Adrenal gland (tissue), 12 donors: ENCODE results near the gene MIEF1. TPM values are rescaled to one million over a fixed set of nuclear protein-coding genes. Genes with fewer than 3 reads are reported as not detected.

ENCODE experiments used
- DNase-seq, 7 donors: peaks; one replicate each; pipeline ENCODE4 v3.0.0-alpha.2; 2019 to 2020
- H3K27ac ChIP-seq, 5 donors: fragments of 200-600 bp; sonication (generic) in 4 of 5; 1 replicate in 3 of 5; 2 replicates in 2 of 5; pipeline versions ENCODE4 v1.5.1 to v1.8.0; 2016 to 2020; ENCODE audit warnings: mild to moderate bottlenecking in 1 of 5
- H3K27me3 ChIP-seq: fragments of 200-600 bp; 2 replicates; pipeline ENCODE4 v1.8.0; 2021
- H3K36me3 ChIP-seq, 2 donors: fragments of 200-600 bp; replicated peaks in 1 of 2; 1 replicate in 1 of 2; 2 replicates in 1 of 2; pipeline versions ENCODE4 v1.5.1 to v1.8.0; 2018 to 2022
- H3K4me1 ChIP-seq, 2 donors: fragments of 200-600 bp; replicated peaks in 1 of 2; 1 replicate in 1 of 2; 2 replicates in 1 of 2; pipeline versions ENCODE4 v1.5.1 to v1.8.0; 2018 to 2021
- H3K4me3 ChIP-seq, 4 donors: fragments of 200-600 bp; sonication (generic) in 3 of 4; one replicate each; pipeline ENCODE4 v1.5.1; 2016 to 2018
- H3K9me3 ChIP-seq, 3 donors: fragments of 200-600 bp; sonication (generic) in 1 of 3; replicated peaks in 1 of 3; 1 replicate in 2 of 3; 2 replicates in 1 of 3; pipeline versions ENCODE4 v1.5.1 to v1.8.0; 2016 to 2021
- POLR2A ChIP-seq, 2 donors: fragments of 450-650 bp; IDR thresholded peaks; one replicate each; pipeline ENCODE4 v1.6.1; 2017; ENCODE audit warnings: antibody characterized with exemption in 2 of 2, mild to moderate bottlenecking in 2 of 2, moderate library complexity in 1 of 2
- WGBS, 4 donors: extraction: QIAGEN DNeasy Blood & Tissue Kit in 2 of 4; methylation state at CpG; one replicate each; pipeline versions ENCODE4 v1.1.5 to v1.1.7; 2013 to 2017; 5-methylcytosine and 5-hydroxymethylcytosine counted together
- intact Hi-C, 2 donors: fragments of 100-400 bp; cut with DNase I; formaldehyde crosslinking; loops; one replicate each; pipeline versions ENCODE4 v1.14.1 to v1.15.0; 2022 to 2023
- polyA plus RNA-seq, 3 donors: library from polyadenylated mRNA; stranded (reverse); fragments of 200-250 nt in 2 of 3; fragments of 350-450 nt in 1 of 3; fragmentation: Illumina TruSeq in 1 of 3; extraction: RNeasy Lipid Tissue Mini Kit (QIAGEN cat#74804) in 1 of 3; gene quantifications; one replicate each; pipeline ENCODE4 v1.2.3, GENCODE V29; 2013 to 2014
- total RNA-seq, 9 donors: library from RNA; depleted of rRNA in 4 of 9; stranded (reverse); fragments of >200 nt in 4 of 9; fragments of 120-200 nt in 1 of 9; fragmentation: NEBNext Ultra II Directional in 1 of 9; extraction: Animal tissue kit (Norgen Biotek cat#: 25700) in 1 of 9; gene quantifications; one replicate each; pipeline versions ENCODE4 v1.1.0 to v1.2.4, GENCODE V29; 2013 to 2023
- TF ChIP-seq, protein P1 (sequence below), 6 experiments: fragments of 450-650 bp in 4 of 6; fragments of 200-600 bp in 2 of 6; sonication (generic) in 1 of 6; IDR thresholded peaks; 1 replicate in 5 of 6; 2 replicates in 1 of 6; pipeline versions ENCODE4 v1.5.1 to v1.8.0; 2016 to 2021; ENCODE audit warnings: antibody characterized with exemption in 6 of 6, mild to moderate bottlenecking in 2 of 6, moderate library complexity in 1 of 6
- donor health status: healthy with polysubstance abuse.
- donor health status: Bipolar disorder and iron deficiency.
- donor health status: DM: yes; HTN: yes; CAD: no.
- donor health status: DM: no; HTN: no; CAD: no.
- donor health status: DM: no; HTN: no; CAD: no.
- donor health status: DM: yes; HTN: yes; CAD: no.

The MIEF1 gene
- total and polyA plus RNA-seq, 12 donors: 5.1 to 44.2 (median 26.7) TPM

DNA sequence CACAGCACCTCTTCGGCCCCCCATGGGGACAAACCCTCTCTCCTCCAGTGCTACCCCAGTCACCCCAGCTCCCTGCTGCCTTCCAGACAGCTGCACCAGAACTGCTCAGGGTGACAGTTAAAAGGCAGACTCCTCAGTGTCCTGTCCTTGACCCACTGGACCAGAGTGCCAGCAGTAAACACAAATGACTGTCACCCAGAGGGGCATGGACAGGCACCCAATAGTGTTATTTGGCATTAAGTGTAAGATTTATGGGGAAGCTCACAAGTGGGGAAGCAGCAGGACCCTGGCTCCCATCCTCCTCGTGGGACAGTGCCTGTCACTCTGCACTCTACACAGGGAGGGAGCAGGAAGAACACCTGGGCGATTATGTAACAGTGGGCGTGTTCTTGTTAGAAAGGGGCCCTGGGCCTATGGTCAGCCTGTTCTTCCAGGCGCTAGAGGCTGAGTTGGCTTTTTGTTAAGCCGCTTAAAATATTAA, 25.4 kb downstream of the MIEF1 start:
- Histone ChIP-seq H3K27me3 (no peaks in the 10 kb centered on the region), H3K4me1 (peaks cover 45 to 85% of the 10 kb centered on the region in 2 donors), H3K9me3 (no peaks in the 10 kb centered on the region), H3K36me3 (peaks cover 0 to 46% of the 10 kb centered on the region in 2 donors), H3K27ac (peak overlapping the region in 4 of 5 donors; percentile 7 to 60 (median 28)), H3K4me3 (no peak overlapping the region)
- peak in 6 of 7 donors; percentile 44 to 81 (median 64) for DNase-seq
- 27 to 48% (median 41%) methylated on average over 2 to 6 of the region's 6 CpGs for WGBS, 4 donors
- TF ChIP-seq, protein P1, sequence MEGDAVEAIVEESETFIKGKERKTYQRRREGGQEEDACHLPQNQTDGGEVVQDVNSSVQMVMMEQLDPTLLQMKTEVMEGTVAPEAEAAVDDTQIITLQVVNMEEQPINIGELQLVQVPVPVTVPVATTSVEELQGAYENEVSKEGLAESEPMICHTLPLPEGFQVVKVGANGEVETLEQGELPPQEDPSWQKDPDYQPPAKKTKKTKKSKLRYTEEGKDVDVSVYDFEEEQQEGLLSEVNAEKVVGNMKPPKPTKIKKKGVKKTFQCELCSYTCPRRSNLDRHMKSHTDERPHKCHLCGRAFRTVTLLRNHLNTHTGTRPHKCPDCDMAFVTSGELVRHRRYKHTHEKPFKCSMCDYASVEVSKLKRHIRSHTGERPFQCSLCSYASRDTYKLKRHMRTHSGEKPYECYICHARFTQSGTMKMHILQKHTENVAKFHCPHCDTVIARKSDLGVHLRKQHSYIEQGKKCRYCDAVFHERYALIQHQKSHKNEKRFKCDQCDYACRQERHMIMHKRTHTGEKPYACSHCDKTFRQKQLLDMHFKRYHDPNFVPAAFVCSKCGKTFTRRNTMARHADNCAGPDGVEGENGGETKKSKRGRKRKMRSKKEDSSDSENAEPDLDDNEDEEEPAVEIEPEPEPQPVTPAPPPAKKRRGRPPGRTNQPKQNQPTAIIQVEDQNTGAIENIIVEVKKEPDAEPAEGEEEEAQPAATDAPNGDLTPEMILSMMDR (IDR thresholded peaks at IDR 0.05): no peak
- TF ChIP-seq POLR2A (IDR thresholded peaks at IDR 0.05): no peak
- intact Hi-C loops: loop anchor here (5.0 to 10.0 kb wide), 3 partner anchors 35 to 353 kb away; partner anchors contain the start of gene SYNGR1 (in 1 of the 2)

DNA sequence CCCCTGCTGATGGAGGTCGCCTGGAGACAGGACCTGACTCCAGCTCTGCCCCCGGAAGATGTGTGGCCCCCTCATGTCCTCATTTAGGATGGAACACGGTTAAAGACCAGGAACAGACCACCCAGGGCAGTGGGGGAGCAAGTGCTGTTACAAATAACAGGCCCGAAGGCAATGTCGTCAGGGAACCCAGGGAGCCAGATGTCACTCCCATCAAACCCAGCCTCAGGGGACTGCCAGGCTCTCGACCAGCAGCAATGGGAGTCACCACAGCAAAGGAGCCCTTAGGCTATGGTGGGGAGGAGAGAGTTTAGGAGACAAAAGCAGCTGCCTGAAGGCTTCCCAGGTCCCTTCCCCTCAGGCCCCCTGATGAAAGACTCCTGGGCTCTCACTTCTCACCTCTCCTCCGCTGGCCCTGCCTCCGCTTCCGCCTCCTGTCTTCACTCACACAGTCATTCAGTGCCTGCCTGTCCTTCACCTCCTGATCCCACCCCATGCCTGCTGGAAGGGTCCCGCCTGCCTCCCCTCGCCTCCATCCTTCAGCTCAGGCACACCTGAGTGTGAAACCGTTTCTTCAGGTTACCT, 26.1 kb downstream of the MIEF1 start:
- Histone ChIP-seq H3K4me1 (peaks cover 39 to 82% of the 10 kb centered on the region in 2 donors), H3K27ac (peak overlapping the region in 4 of 5 donors; percentile 7 to 60 (median 28)), H3K27me3 (no peaks in the 10 kb centered on the region), H3K36me3 (peaks cover 0 to 39% of the 10 kb centered on the region in 2 donors), H3K4me3 (no peak overlapping the region), H3K9me3 (no peaks in the 10 kb centered on the region)
- DNase-seq: peak in 1 of 7 donors; percentile 69
- no peak for TF ChIP-seq POLR2A (IDR thresholded peaks at IDR 0.05)
- TF ChIP-seq, protein P1 (IDR thresholded peaks at IDR 0.05): no peak
- intact Hi-C loops: loop anchor here (5.0 to 10.0 kb wide), 3 partner anchors 36 to 353 kb away; partner anchors contain the start of gene SYNGR1 (in 1 of the 2)
- 62 to 80% (median 70%) methylated on average over 11 to 12 of the region's 12 CpGs for WGBS, 4 donors

DNA sequence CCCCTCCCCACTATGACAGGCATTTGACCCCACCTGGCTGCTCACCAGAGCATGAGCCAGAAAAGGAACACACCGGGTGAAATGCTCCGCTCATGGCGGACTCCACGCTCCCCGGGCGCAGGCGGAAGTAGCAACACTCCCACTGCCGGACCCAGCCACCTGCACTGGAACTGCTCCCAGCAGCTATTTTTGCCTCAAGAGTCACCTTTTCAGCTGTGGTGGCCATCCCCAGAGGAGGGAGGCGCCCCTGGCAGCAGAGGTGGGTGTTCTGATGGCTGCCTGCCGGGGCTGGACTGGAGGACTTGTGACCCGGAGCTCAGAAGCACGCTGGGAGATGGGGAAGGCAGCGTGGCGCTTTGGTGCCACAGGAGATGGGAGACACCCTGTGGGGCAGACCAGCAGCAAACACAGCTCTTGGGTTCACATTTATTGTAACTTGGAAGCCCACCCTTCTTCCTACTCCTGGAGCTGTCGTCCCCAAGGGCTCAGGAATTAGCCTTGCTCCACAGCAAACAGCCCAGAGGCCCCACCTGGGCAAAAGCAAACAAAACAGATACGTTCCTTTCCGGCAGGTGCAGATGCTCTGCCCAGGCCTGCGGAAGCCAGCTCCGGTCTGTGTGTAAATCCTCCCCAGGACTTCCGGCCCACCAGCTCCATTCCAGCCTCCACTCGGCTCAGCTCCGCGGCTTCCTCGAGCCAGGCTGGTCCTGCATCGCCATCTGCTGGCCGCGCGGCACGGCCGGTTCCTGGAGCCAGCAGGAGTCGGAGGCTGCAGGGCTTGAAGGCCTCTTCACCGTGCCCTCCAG, 26.8 kb downstream of the MIEF1 start:
- H3K4me3 ChIP-seq: no peak overlapping the region

More for the DNA sequence above, 26.8 kb downstream of the MIEF1 start:
- intact Hi-C loops: loop anchor here (5.0 to 10.0 kb wide), 3 partner anchors 37 to 354 kb away; partner anchors contain the start of gene SYNGR1 (in 1 of the 2)
- peak in 1 of 2 donors; percentile 96 for TF ChIP-seq POLR2A (IDR thresholded peaks at IDR 0.05)
- TF ChIP-seq, protein P1 (IDR thresholded peaks at IDR 0.05): peak; percentile 90 to 100 (median 98)
- 34 to 69% (median 35%) methylated on average over 14 to 32 of the region's 32 CpGs for WGBS, 4 donors
- DNase-seq: peak; percentile 89 to 96 (median 93)
- no peaks in the 10 kb centered on the region for H3K27me3 ChIP-seq
- H3K27ac ChIP-seq: peak overlapping the region in 3 of 5 donors; percentile 30 to 60 (median 40)
- peaks cover 0 to 34% of the 10 kb centered on the region in 2 donors for H3K36me3 ChIP-seq
- peaks cover 33 to 74% of the 10 kb centered on the region in 2 donors for H3K4me1 ChIP-seq
- no peaks in the 10 kb centered on the region for H3K9me3 ChIP-seq
